ENCODE results near the gene RHEBL1.

Gene RHEBL1

DNA sequence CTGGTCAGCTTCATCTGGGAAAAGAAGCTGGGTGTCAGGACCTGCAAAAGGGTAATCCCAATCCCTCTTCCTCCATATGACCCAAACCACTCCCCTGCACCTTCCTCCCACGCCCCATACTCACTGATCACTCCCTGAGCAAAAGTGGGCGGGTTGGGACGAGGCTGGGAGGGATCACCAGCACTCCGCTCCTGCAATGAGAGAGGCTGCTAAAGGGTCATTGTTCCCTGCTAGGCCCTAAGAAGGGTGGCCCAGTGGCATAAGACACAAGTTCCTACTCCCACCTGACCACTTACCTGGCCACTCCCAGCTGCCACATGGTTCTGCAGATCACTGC lies 35.5 kb downstream of the RHEBL1 start:
- H3K27me3 ChIP-seq (ENCODE audit: insufficient read depth, low read length, poor library complexity) = no peaks in the 10 kb centered on the region
- H2BK120ac ChIP-seq (ENCODE audit: low read depth, low read length) = no peak overlapping the region
- peaks cover 2% of the 10 kb centered on the region for H3K79me1 ChIP-seq (ENCODE audit: low read length)
- no peak for DNase-seq
- H3K27ac ChIP-seq (ENCODE audit: low read depth, low read length) = no peak overlapping the region
- H4K5ac ChIP-seq (ENCODE audit: low read length) = no peak overlapping the region
- no peak overlapping the region for H3K4ac ChIP-seq (ENCODE audit: low read depth, low read length)
- H2BK15ac ChIP-seq (replicated peaks; ENCODE audit: low read depth) = no peak overlapping the region
- H3K36me3 ChIP-seq (ENCODE audit: control insufficient read depth, insufficient read depth, low read length) = peaks cover 34% of the 10 kb centered on the region
- no peak overlapping the region for H3K4me3 ChIP-seq (ENCODE audit: low read length)
- H3K79me2 ChIP-seq (ENCODE audit: control insufficient read depth, insufficient read depth, low read length) = no peaks in the 10 kb centered on the region
- H3K4me2 ChIP-seq (ENCODE audit: low read length) = no peak overlapping the region
- H3K23ac ChIP-seq (ENCODE audit: low read length) = no peak overlapping the region
- H3K4me1 ChIP-seq (ENCODE audit: control insufficient read depth, low read depth, low read length) = no peaks in the 10 kb centered on the region
- no peak overlapping the region for H3K9ac ChIP-seq (ENCODE audit: low read length)
- no peak overlapping the region for H3K56ac ChIP-seq (ENCODE audit: low read length)
- WGBS (ENCODE audit: extremely low coverage, insufficient coverage, low lambda C conversion rate) = no CpG with 5 or more reads among the region's 4 CpGs
- H2AK5ac ChIP-seq (ENCODE audit: low read length) = no peak overlapping the region
- H2BK5ac ChIP-seq (ENCODE audit: low read length) = no peak overlapping the region
- H4K8ac ChIP-seq (ENCODE audit: low read depth, low read length) = no peak overlapping the region
- H3K18ac ChIP-seq (ENCODE audit: low read length) = no peak overlapping the region

- Histone ChIP-seq H3K27ac (ENCODE audit: low read depth, low read length) (no peak overlapping the region), H2BK15ac (replicated peaks; ENCODE audit: low read depth) (no peak overlapping the region)
- WGBS (ENCODE audit: extremely low coverage, insufficient coverage, low lambda C conversion rate) = no CpG with 5 or more reads among the region's 12 CpGs
Measured at GRCh38 chr12:49033611-49034285, 36.0 kb downstream of the RHEBL1 start.

GRCh38 chr12:49032679-49033447 lies 36.9 kb downstream of the RHEBL1 start:
- no peak overlapping the region for H3K9ac ChIP-seq (ENCODE audit: low read length)
- H3K4me1 ChIP-seq (ENCODE audit: control insufficient read depth, low read depth, low read length) = no peaks in the 10 kb centered on the region
- WGBS (ENCODE audit: extremely low coverage, insufficient coverage, low lambda C conversion rate) = no CpG with 5 or more reads among the region's 3 CpGs
- no peak overlapping the region for H3K56ac ChIP-seq (ENCODE audit: low read length)
- no peaks in the 10 kb centered on the region for H3K27me3 ChIP-seq (ENCODE audit: insufficient read depth, low read length, poor library complexity)
- no peak overlapping the region for H4K8ac ChIP-seq (ENCODE audit: low read depth, low read length)
- no peak overlapping the region for H2BK5ac ChIP-seq (ENCODE audit: low read length)
- no peak overlapping the region for H3K4ac ChIP-seq (ENCODE audit: low read depth, low read length)
- H2BK15ac ChIP-seq (replicated peaks; ENCODE audit: low read depth) = no peak overlapping the region
- H3K36me3 ChIP-seq (ENCODE audit: control insufficient read depth, insufficient read depth, low read length) = peaks cover 27% of the 10 kb centered on the region
- H3K4me2 ChIP-seq (ENCODE audit: low read length) = no peak overlapping the region
- no peak overlapping the region for H3K18ac ChIP-seq (ENCODE audit: low read length)
- no peaks in the 10 kb centered on the region for H3K79me2 ChIP-seq (ENCODE audit: control insufficient read depth, insufficient read depth, low read length)
- DNase-seq = no peak
- no peak overlapping the region for H3K23ac ChIP-seq (ENCODE audit: low read length)
- no peak overlapping the region for H4K5ac ChIP-seq (ENCODE audit: low read length)
- no peak overlapping the region for H2BK120ac ChIP-seq (ENCODE audit: low read depth, low read length)
- peaks cover 2% of the 10 kb centered on the region for H3K79me1 ChIP-seq (ENCODE audit: low read length)
- no peak overlapping the region for H3K4me3 ChIP-seq (ENCODE audit: low read length)
- no peak overlapping the region for H3K27ac ChIP-seq (ENCODE audit: low read depth, low read length)
- no peak overlapping the region for H2AK5ac ChIP-seq (ENCODE audit: low read length)

More at GRCh38 chr12:49033611-49034285, 36.0 kb downstream of the RHEBL1 start:
- Histone ChIP-seq H3K4me2 (ENCODE audit: low read length) (no peak overlapping the region), H3K79me1 (ENCODE audit: low read length) (peaks cover 2% of the 10 kb centered on the region), H3K4ac (ENCODE audit: low read depth, low read length) (no peak overlapping the region), H4K8ac (ENCODE audit: low read depth, low read length) (no peak overlapping the region), H3K36me3 (ENCODE audit: control insufficient read depth, insufficient read depth, low read length) (peaks cover 32% of the 10 kb centered on the region), H2BK5ac (ENCODE audit: low read length) (no peak overlapping the region), H3K4me3 (ENCODE audit: low read length) (no peak overlapping the region), H3K27me3 (ENCODE audit: insufficient read depth, low read length, poor library complexity) (no peaks in the 10 kb centered on the region), H2BK120ac (ENCODE audit: low read depth, low read length) (no peak overlapping the region), H2AK5ac (ENCODE audit: low read length) (no peak overlapping the region), H3K23ac (ENCODE audit: low read length) (no peak overlapping the region), H3K79me2 (ENCODE audit: control insufficient read depth, insufficient read depth, low read length) (no peaks in the 10 kb centered on the region), H4K5ac (ENCODE audit: low read length) (no peak overlapping the region), H3K18ac (ENCODE audit: low read length) (no peak overlapping the region), H3K9ac (ENCODE audit: low read length) (no peak overlapping the region), H3K4me1 (ENCODE audit: control insufficient read depth, low read depth, low read length) (no peaks in the 10 kb centered on the region), H3K56ac (ENCODE audit: low read length) (no peak overlapping the region)
- no peak for DNase-seq

- Histone ChIP-seq H3K4me3 (ENCODE audit: low read length) (no peak overlapping the region), H3K79me2 (ENCODE audit: control insufficient read depth, insufficient read depth, low read length) (no peaks in the 10 kb centered on the region), H3K23ac (ENCODE audit: low read length) (no peak overlapping the region), H2BK15ac (replicated peaks; ENCODE audit: low read depth) (no peak overlapping the region), H3K4me2 (ENCODE audit: low read length) (no peak overlapping the region), H3K56ac (ENCODE audit: low read length) (no peak overlapping the region), H2BK120ac (ENCODE audit: low read depth, low read length) (no peak overlapping the region), H3K18ac (ENCODE audit: low read length) (no peak overlapping the region), H2AK5ac (ENCODE audit: low read length) (no peak overlapping the region), H3K27me3 (ENCODE audit: insufficient read depth, low read length, poor library complexity) (no peaks in the 10 kb centered on the region), H3K27ac (ENCODE audit: low read depth, low read length) (no peak overlapping the region), H3K4me1 (ENCODE audit: control insufficient read depth, low read depth, low read length) (no peaks in the 10 kb centered on the region), H3K4ac (ENCODE audit: low read depth, low read length) (no peak overlapping the region), H3K36me3 (ENCODE audit: control insufficient read depth, insufficient read depth, low read length) (peaks cover 24% of the 10 kb centered on the region), H2BK5ac (ENCODE audit: low read length) (no peak overlapping the region), H3K9ac (ENCODE audit: low read length) (no peak overlapping the region), H3K79me1 (ENCODE audit: low read length) (peaks cover 2% of the 10 kb centered on the region), H4K5ac (ENCODE audit: low read length) (no peak overlapping the region), H4K8ac (ENCODE audit: low read depth, low read length) (no peak overlapping the region)
- no peak for DNase-seq
- WGBS (ENCODE audit: extremely low coverage, insufficient coverage, low lambda C conversion rate) = no CpG with 5 or more reads among the region's 4 CpGs
Measured at GRCh38 chr12:49032276-49032675, 37.5 kb downstream of the RHEBL1 start.

DNA sequence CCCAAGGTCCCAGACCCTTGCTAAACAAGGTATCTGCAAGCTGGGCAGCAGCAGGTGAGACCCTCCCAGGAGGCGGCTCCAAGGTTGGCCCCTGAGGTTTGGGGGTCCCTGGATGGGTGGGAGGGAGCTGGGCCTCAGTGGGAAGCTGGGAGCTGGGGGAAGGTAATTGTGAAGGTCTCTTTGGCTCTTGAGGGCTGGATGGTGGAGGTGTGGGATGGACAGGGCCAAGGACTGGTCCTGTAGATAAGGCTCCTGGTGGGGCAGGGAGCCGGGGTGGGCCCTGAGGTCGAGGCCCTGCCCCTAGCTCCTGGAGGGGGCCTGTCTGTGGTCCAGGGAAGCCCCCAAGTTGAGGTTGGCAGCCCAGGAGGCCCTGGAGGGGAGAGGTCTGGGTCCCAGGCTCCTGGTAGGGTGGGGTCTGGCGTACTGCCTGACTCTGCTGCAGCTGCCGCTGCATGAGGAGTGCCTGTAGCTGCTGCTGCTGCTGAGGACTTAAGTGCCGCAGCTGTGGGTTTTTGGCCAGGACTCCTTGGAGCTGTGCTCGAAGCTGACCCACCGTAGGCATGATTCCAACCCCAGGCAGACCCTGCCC lies 38.1 kb downstream of the RHEBL1 start:
- no peak overlapping the region for H3K4me2 ChIP-seq (ENCODE audit: low read length)
- H2BK120ac ChIP-seq (ENCODE audit: low read depth, low read length) = no peak overlapping the region
- no CpG with 5 or more reads among the region's 8 CpGs for WGBS (ENCODE audit: extremely low coverage, insufficient coverage, low lambda C conversion rate)

More for the DNA sequence above, 38.1 kb downstream of the RHEBL1 start:
- H2BK5ac ChIP-seq (ENCODE audit: low read length) = no peak overlapping the region
- H3K27me3 ChIP-seq (ENCODE audit: insufficient read depth, low read length, poor library complexity) = no peaks in the 10 kb centered on the region
- no peak overlapping the region for H2AK5ac ChIP-seq (ENCODE audit: low read length)
- no peak overlapping the region for H3K27ac ChIP-seq (ENCODE audit: low read depth, low read length)
- H4K8ac ChIP-seq (ENCODE audit: low read depth, low read length) = no peak overlapping the region
- H3K79me2 ChIP-seq (ENCODE audit: control insufficient read depth, insufficient read depth, low read length) = no peaks in the 10 kb centered on the region
- H3K18ac ChIP-seq (ENCODE audit: low read length) = no peak overlapping the region
- no peak for DNase-seq
- H3K4ac ChIP-seq (ENCODE audit: low read depth, low read length) = no peak overlapping the region
- H3K79me1 ChIP-seq (ENCODE audit: low read length) = no peaks in the 10 kb centered on the region
- H3K9ac ChIP-seq (ENCODE audit: low read length) = no peak overlapping the region
- no peak overlapping the region for H3K23ac ChIP-seq (ENCODE audit: low read length)
- no peak overlapping the region for H4K5ac ChIP-seq (ENCODE audit: low read length)
- H3K4me1 ChIP-seq (ENCODE audit: control insufficient read depth, low read depth, low read length) = no peaks in the 10 kb centered on the region
- no peak overlapping the region for H3K4me3 ChIP-seq (ENCODE audit: low read length)
- no peak overlapping the region for H2BK15ac ChIP-seq (replicated peaks; ENCODE audit: low read depth)
- H3K36me3 ChIP-seq (ENCODE audit: control insufficient read depth, insufficient read depth, low read length) = peaks cover 21% of the 10 kb centered on the region
- H3K56ac ChIP-seq (ENCODE audit: low read length) = no peak overlapping the region
